Calu3 (cell line): ENCODE results near the gene ZNF784. TPM values are rescaled to one million over a fixed set of nuclear protein-coding genes. Genes with fewer than 3 reads are reported as not detected.

Experiments used
- Bru-seq: library from RNA; stranded (reverse); fragments of 400-500 nt; gene quantifications from one replicate; lab custom pipeline; 2021; lab: Mats Ljungman, UMichigan
- BruChase-seq, 2 experiments: library from RNA; stranded (reverse); fragments of 400-500 nt; gene quantifications; one replicate each; lab custom pipeline; 2021; lab: Mats Ljungman, UMichigan
- BruUV-seq: library from RNA; stranded (reverse); fragments of 400-500 nt; replicated peaks from 2 replicates; lab custom pipeline; 2021; lab: Mats Ljungman, UMichigan
- CTCF ChIA-PET: fragments of 300-600 bp; sonication (Branson Sonifier 250); formaldehyde crosslinking; loops from one replicate; lab custom pipeline; 2022; ENCODE audit warnings: antibody characterized with exemption; lab: Charles Lee
- DNase-seq: peaks from one replicate; pipeline ENCODE4 v3.0.0; 2022
- H3K27ac Mint-ChIP-seq: one replicate; pipeline ENCODE4 v1.8.0; 2022; ENCODE audit warnings: mixed read lengths; ENCODE audit not compliant: unreplicated experiment
- H3K27me3 Mint-ChIP-seq: one replicate; pipeline ENCODE4 v1.8.0; 2022; ENCODE audit warnings: mixed read lengths; ENCODE audit not compliant: unreplicated experiment
- H3K36me3 Mint-ChIP-seq: one replicate; pipeline ENCODE4 v1.8.0; 2022; ENCODE audit warnings: mild to moderate bottlenecking, moderate library complexity, mixed read lengths; ENCODE audit not compliant: insufficient read depth, unreplicated experiment
- H3K4me1 Mint-ChIP-seq: one replicate; pipeline ENCODE4 v1.8.0; 2022; ENCODE audit warnings: mild to moderate bottlenecking, low read depth, mixed read lengths; ENCODE audit not compliant: unreplicated experiment
- H3K4me3 Mint-ChIP-seq: one replicate; pipeline ENCODE4 v1.8.0; 2022; ENCODE audit warnings: mild to moderate bottlenecking, low read depth, moderate library complexity, mixed read lengths; ENCODE audit not compliant: unreplicated experiment
- H3K9me3 Mint-ChIP-seq: one replicate; pipeline ENCODE4 v1.8.0; 2022; ENCODE audit warnings: low read depth, mixed read lengths; ENCODE audit not compliant: unreplicated experiment
- intact Hi-C: fragments of 100-400 bp; cut with micrococcal nuclease; formaldehyde crosslinking; loops from one replicate; pipeline ENCODE4 v1.10.0; 2022; ENCODE audit not compliant: unreplicated experiment
- long read RNA-seq: library from polyadenylated mRNA; stranded (forward); transcript quantifications from one replicate; pipeline ENCODE4 v2.0.0, GENCODE V29; 2022
- total RNA-seq: library from RNA; stranded (reverse); gene quantifications from 2 replicates; pipeline ENCODE4 v1.2.3, GENCODE V29; 2022
- TF ChIP-seq, protein P1 (sequence below): fragments of 200-600 bp; IDR thresholded peaks from one replicate; pipeline ENCODE4 v1.8.0; 2022; ENCODE audit warnings: antibody characterized with exemption; ENCODE audit not compliant: unreplicated experiment

ZNF784 gene
- 6.0 and 7.1 TPM in 2 replicates for total RNA-seq
- Bru-seq, nascent RNA: percentile 45 among the genes with signal in this experiment
- BruChase-seq, experiment 1, labeled RNA remaining after a 6-hour chase: percentile 44 among the genes with signal in this experiment
- percentile 40 among the genes with signal in this experiment for BruChase-seq, experiment 2, labeled RNA remaining after a 2-hour chase
- long read RNA-seq, partial matches to known transcripts: 0 of 2 reads
- long read RNA-seq, other reads (novel, unspliced or antisense): 2 of 2 reads

DNA sequence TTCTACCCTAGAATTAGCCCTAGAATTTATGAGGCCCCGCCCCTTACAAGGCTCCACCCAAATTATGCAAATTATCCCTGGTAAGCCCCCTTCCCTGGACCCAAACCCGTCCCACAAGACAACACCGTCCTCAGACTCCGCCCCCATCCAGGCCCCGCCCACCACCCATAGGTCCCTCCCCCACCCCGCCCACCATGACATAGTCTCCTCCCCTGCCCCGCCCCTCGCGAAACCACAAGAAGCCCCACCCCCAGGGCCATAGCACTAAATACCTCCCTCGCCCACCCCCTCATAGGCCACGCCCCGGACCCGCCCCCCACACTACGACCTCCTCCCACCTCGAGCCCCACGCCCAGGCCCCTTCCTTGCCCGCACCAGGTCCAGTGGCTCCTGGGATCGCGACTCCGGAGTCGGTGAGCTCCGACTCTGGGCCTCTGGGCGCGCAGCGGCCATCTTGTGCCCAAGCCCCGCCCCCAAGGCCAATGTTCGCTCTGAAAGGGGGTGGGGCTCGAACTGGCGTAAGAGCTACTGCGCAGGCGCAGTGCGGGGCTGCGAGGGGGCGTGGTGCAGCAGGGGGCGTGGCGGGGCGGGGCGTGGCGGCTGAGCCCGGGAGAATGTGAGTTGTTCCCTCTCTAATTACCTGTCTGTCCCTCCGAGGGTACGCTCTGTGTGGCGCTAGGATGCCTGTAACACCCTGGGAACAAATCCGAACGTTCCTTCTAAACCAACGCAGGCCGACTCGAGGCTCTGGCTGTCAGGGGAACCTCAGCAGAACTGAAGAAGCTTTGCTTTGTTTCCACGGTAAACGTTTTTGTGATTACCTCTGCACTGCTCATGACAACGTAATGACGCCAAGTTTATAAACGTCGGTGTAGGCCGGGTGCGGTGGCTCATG is at the start of gene ZNF784:
TSS of gene ZNF784 (minus strand) at position 458 of the 895 bp plus-strand sequence. CDS start at position 453, 5 bp downstream.
- TF ChIP-seq, protein P1, sequence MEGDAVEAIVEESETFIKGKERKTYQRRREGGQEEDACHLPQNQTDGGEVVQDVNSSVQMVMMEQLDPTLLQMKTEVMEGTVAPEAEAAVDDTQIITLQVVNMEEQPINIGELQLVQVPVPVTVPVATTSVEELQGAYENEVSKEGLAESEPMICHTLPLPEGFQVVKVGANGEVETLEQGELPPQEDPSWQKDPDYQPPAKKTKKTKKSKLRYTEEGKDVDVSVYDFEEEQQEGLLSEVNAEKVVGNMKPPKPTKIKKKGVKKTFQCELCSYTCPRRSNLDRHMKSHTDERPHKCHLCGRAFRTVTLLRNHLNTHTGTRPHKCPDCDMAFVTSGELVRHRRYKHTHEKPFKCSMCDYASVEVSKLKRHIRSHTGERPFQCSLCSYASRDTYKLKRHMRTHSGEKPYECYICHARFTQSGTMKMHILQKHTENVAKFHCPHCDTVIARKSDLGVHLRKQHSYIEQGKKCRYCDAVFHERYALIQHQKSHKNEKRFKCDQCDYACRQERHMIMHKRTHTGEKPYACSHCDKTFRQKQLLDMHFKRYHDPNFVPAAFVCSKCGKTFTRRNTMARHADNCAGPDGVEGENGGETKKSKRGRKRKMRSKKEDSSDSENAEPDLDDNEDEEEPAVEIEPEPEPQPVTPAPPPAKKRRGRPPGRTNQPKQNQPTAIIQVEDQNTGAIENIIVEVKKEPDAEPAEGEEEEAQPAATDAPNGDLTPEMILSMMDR: no peak
- peaks cover 34% of the 10 kb centered on the region for H3K36me3 Mint-ChIP-seq
- H3K27ac Mint-ChIP-seq: peak within 1 kb of the TSS; percentile 95
- peaks cover 19% of the 10 kb centered on the region for H3K4me1 Mint-ChIP-seq
- peak within 1 kb of the TSS; percentile 92 for H3K4me3 Mint-ChIP-seq
- CTCF ChIA-PET: interaction anchor here (0.5 to 1.6 kb wide), 26 partner anchors 8 to 1435 kb away, joined by 3 to 16 read pairs (median 5); partner anchors contain the start of genes MBOAT7 and NAT14
- H3K9me3 Mint-ChIP-seq: no peaks in the 10 kb centered on the region
- no peaks in the 10 kb centered on the region for H3K27me3 Mint-ChIP-seq
- no TSS peak for BruUV-seq
- DNase-seq: peak; percentile 97
- intact Hi-C loops: no loop called here

DNA sequence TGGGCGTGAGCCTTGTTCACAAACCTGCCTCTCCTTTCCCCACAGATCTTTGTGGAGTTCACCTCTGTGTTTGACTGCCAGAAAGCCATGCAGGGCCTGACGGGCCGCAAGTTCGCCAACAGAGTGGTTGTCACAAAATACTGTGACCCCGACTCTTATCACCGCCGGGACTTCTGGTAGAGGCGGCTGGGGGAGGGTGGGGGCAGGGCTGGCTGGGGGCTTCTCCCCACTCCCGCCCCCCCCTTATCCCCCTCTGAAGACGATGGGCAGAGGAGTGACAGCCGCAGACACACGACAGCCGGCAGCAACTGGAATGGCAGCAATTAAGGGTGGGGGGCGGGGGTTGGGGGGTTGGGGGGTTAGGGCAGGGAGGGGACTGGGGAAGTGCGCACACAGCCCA is 49.5 kb upstream of the ZNF784 start:
- intact Hi-C loops: loop anchor here (2.0 kb wide), 1 partner anchor 17 kb away; no protein-coding TSS in a partner anchor
- peak overlapping the region; percentile 97 for H3K4me3 Mint-ChIP-seq
- BruUV-seq: no TSS peak
- peak overlapping the region; percentile 65 for H3K27ac Mint-ChIP-seq
- no peak for DNase-seq
- peaks cover 84% of the 10 kb centered on the region for H3K36me3 Mint-ChIP-seq
- no peaks in the 10 kb centered on the region for H3K27me3 Mint-ChIP-seq
- TF ChIP-seq, protein P1: no peak
- CTCF ChIA-PET: no interaction called here
- H3K9me3 Mint-ChIP-seq: no peaks in the 10 kb centered on the region
- H3K4me1 Mint-ChIP-seq: peaks cover 60% of the 10 kb centered on the region

DNA sequence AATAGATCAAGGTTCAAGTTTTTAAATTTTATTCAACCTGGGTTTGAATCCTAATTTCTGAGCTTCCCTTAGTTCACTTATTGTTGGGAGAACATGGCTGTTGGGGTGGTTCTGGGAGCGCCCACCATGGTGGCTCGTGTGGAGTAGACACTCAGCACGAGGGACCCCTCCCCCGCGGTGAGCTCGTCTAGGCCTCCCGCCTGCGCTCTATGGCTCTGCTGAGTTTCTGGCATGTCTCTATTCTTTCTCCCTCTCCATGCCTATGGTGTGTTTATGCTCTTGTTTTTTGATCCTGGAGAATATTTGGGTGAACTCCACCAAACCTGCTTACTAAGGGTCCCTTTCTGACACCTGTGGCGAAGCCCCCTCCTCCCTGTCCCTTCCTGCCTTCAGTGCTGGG is 49.1 kb upstream of the ZNF784 start:
- CTCF ChIA-PET: no interaction called here

GRCh38 chr19:55672418-55672817 is 48.1 kb upstream of the ZNF784 start:
- H3K27ac Mint-ChIP-seq: no peak overlapping the region
- intact Hi-C loops: loop anchor here (2.0 kb wide), 1 partner anchor 16 kb away; no protein-coding TSS in a partner anchor
- H3K4me3 Mint-ChIP-seq: no peak overlapping the region
- H3K27me3 Mint-ChIP-seq: no peaks in the 10 kb centered on the region
- no peak for DNase-seq
- H3K9me3 Mint-ChIP-seq: no peaks in the 10 kb centered on the region
- peaks cover 63% of the 10 kb centered on the region for H3K4me1 Mint-ChIP-seq
- no TSS peak for BruUV-seq
- H3K36me3 Mint-ChIP-seq: peaks cover 87% of the 10 kb centered on the region
- CTCF ChIA-PET: interaction anchor here (1.5 kb wide), 2 partner anchors 12 to 40 kb away, joined by 5 to 9 read pairs; no protein-coding TSS in a partner anchor
- TF ChIP-seq, protein P1: no peak

More for the DNA sequence above, 49.1 kb upstream of the ZNF784 start:
- no TSS peak for BruUV-seq
- no peak for DNase-seq
- TF ChIP-seq, protein P1: no peak
- intact Hi-C loops: loop anchor here (2.0 kb wide), 1 partner anchor 17 kb away; no protein-coding TSS in a partner anchor
- Mint-ChIP-seq H3K4me1 (peaks cover 60% of the 10 kb centered on the region), H3K9me3 (no peaks in the 10 kb centered on the region), H3K27me3 (no peaks in the 10 kb centered on the region), H3K4me3 (no peak overlapping the region), H3K36me3 (peaks cover 80% of the 10 kb centered on the region), H3K27ac (peak overlapping the region; percentile 24)
